Inflammatory macrophage treated with lipopolysaccharide for 1 hour (primary cell): ENCODE data around the gene CD300LB.
A peak's percentile ranks its signal among the peaks of the same experiment; 100 is the strongest.
"Not testable (repeated sequence)": the region's sequence is repeated elsewhere in the genome, so short reads cannot be mapped to it uniquely, and the experiment has no call there.

Experiments
- DNase-seq, 2 donors: peaks; one replicate each; pipeline ENCODE4 v3.0.0-alpha.2; 2020 to 2022

Gene CD300LB

GRCh38 chr17:74524653-74525464 lies 6.4 kb downstream of the CD300LB start:
- DNase-seq: peak; percentile 71 to 81

DNA sequence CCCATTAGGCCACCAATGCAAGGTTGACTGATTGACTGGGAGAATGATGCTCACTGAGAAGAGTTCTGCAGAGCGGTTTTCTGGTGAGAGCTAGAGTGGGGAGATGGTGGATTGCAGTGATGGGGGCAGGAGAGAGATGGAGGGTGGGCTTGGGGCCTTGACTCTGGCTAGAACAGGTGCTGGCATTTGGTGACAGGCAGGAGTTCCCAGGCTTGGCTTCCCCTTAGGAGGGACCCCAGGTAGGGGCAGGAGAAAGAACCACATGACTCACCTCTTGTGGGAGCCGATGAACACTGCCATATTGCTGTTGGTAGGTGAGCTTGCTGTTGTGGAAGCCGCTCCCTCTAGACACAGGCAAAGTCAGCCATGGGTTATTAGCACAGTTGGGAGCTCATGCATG lies 8.0 kb downstream of the CD300LB start:
- DNase-seq: no peak

- no peak for DNase-seq
These were observed 8.7 kb downstream of the CD300LB start for GRCh38 chr17:74522381-74523105.

GRCh38 chr17:74521701-74522201 lies 9.5 kb downstream of the CD300LB start:
- DNase-seq: peak; percentile 78 to 91

GRCh38 chr17:74520790-74521480 lies 10.3 kb downstream of the CD300LB start:
- peak; percentile 95 to 99 for DNase-seq

GRCh38 chr17:74520016-74520434 lies 11.2 kb downstream of the CD300LB start:
- peak; percentile 65 to 70 for DNase-seq

DNA sequence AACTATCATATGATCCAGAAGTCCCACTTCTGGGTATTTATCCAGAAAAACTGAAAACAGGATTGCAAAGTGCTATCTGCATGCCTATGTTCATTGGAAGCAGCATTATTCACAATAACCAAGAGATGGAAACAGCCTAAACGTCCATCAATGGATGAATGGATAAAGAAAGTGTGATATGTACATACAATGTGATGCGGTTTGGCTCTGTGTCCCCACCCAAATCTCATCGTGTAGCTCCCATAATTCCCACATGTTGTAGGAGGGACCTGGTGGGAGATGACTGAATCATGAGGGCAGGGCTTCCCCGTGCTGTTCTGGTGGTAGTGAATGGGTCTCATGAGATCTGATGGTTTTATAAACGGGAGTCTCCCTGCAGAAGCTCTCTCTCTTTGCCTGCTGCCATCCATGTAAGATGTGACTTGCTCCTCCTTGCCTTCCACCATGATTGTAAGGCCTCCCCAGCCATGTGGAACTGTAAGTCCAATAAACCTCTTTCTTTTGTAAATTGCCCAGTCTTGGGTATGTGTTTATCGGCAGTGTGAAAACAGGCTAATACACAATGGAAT lies 12.8 kb downstream of the CD300LB start:
- not testable (repeated sequence) for DNase-seq

DNA sequence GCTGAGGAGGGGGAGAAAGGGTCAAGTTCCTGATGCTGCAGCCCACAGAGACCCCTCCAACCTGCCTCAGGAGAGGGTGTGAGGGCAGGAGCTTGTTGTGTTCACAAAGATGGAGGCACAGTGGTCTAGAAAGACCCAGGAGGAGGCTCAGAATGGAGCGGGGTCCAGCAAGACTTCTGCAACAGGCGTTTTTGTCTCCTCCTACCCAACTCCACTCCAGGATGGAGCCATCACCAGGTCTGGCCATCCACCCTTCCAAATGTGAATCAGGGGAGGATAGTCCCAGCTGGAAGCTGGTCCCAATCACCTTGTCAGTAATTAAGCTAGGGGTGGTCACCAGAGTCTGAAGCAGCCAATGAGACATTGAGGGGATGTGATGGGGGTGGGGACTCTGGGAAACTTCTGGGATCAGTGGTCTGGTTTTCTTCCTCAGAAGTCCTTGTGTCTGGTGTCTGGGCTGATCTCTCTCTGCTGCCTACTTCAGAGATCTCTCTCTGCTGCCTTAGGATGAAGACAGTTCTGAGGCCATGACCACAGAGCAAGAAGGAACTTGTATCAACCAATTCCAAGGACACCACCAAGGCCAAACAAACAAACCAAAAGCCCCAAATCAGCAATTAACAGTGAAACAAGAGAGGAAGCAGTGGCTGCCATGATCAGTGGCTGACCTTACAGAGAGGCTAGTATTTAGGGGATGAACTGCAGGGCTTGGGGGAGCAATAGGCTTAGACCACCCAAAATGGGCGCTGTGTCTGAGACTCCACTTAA lies 14.5 kb downstream of the CD300LB start:
- DNase-seq: peak in 1 of 2 donors; percentile 14

GRCh38 chr17:74515941-74516340 lies 15.3 kb downstream of the CD300LB start:
- no peak for DNase-seq

DNA sequence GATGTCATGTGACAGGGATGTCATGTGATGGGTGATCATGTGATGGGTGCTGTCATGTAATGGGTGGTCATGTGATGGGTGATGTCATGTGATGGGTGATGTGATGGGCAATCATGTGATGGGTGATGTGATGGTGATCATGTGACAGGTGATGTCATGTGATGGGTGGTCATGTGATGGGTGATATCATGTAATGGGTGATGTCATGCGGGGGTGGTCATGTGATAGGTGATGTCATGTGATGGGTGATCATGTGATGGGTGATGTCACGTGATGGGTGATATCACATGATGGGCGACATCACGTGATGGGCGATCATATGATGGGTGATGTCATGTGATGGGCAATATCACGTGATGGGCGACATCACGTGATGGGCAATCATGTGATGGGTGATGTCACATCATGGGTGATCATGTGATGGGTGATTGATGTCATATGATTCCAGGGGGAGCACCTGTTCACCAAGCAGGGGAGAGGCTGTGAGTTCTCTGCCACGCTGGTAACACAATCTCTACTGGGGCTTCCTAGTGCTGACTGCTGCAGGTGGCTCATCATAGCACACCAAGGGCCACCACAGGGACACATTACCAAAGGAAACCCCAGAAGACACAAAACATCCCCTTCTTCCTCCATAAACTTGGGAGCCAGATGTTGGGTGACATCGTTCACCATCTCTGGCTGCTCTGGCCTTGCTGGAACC lies 16.5 kb downstream of the CD300LB start:
- peak in 1 of 2 donors; percentile 53 for DNase-seq

GRCh38 chr17:74513987-74514631 lies 17.2 kb downstream of the CD300LB start:
- DNase-seq: peak; percentile 52 to 59

GRCh38 chr17:74512624-74513091 lies 18.6 kb downstream of the CD300LB start:
- peak; percentile 92 to 99 for DNase-seq

GRCh38 chr17:74512036-74512435 lies 19.2 kb downstream of the CD300LB start:
- peak in 1 of 2 donors; percentile 23 for DNase-seq

DNA sequence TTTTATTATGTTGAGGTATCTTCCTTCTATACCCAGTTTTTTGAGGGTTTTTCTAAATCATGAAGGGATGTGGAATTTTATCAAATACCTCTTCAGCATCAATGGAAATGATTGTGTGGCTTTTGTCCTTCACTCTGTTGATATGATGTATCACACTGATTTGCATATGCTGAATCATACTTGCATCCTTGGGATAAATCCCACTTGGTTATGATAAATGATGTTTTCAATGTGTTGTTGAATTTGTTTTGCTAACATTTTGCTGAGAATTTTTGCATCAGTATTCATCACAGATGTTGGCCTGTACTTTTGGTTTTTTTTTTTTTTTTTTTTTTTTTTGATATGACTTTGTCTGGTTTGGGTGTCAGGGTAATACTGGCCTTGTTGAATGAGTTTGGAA lies 23.1 kb downstream of the CD300LB start:
- no peak for DNase-seq

- peak in 1 of 2 donors; percentile 42 for DNase-seq
These were observed 27.3 kb downstream of the CD300LB start for GRCh38 chr17:74503949-74504348.

DNA sequence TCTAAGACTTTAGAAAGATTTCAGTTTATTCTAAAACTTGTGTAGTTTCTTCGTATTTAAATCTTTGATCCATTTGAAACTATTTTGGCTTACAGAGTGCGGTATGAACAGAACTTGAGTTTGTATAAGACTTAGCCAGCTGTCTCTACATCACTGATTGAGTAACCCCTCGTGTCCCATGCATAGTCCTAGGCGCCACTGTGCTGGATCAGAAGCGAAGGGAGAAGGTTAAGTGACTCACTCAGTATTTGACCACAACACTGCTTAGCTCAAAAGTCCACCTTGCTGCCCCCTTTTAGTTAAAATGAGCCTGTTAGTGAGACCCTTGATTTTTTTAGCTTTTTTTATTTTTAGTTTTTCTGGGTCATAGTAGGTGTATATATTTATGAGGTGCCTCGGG lies 28.4 kb downstream of the CD300LB start:
- peak; percentile 34 to 48 for DNase-seq

- no peak for DNase-seq
These were observed 31.3 kb downstream of the CD300LB start for GRCh38 chr17:74499992-74500391.

GRCh38 chr17:74497471-74497870 lies 33.8 kb downstream of the CD300LB start:
- DNase-seq: peak in 1 of 2 donors; percentile 25

- DNase-seq: peak; percentile 68 to 91
These were observed 37.9 kb downstream of the CD300LB start for GRCh38 chr17:74493331-74493833.

DNA sequence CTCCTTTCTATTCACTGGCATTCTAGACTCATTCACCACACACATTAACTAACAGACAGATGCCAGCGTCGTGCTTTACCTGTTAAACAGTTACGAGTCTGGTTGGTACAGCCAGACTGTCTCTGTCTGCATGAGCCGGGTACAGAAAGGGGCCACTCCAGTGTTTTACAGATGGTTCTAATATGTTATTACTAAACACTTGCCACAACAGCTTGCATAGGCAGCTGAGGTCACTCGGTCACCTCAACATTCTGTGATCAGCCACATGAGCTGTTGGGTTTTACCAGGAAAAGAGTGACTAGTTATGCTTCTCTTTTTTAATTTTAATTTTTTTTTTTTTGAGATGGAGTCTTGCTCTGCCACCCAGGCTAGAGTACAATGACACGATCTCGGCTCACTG lies 39.6 kb downstream of the CD300LB start:
- DNase-seq: peak; percentile 74 to 92
